NCI-H2196 (cell line): ENCODE data around the gene AP1M1.
A peak's percentile ranks its signal among the peaks of the same experiment; 100 is the strongest.
"Not testable (repeated sequence)": the region's sequence is repeated elsewhere in the genome, so short reads cannot be mapped to it uniquely, and the experiment has no call there.

Experiments used
- DNase-seq: peaks from one replicate; lab custom pipeline; 2025; ENCODE audit not compliant: unreplicated experiment; lab: John Stamatoyannopoulos, UW

Gene AP1M1

GRCh38 chr19:16197622-16198369 is at the start of gene AP1M1:
TSS of gene AP1M1 (plus strand) at chr19:16197911. CDS start at chr19:16198027, 116 bp downstream.
- DNase-seq: peak; percentile 98

GRCh38 chr19:16148443-16149229 is 49.1 kb upstream of the AP1M1 start:
- no peak for DNase-seq

GRCh38 chr19:16153582-16154336 is 44.0 kb upstream of the AP1M1 start:
- no peak for DNase-seq

GRCh38 chr19:16154557-16154956 is 43.2 kb upstream of the AP1M1 start:
- no peak for DNase-seq

GRCh38 chr19:16155128-16155527 is 42.6 kb upstream of the AP1M1 start:
- no peak for DNase-seq

GRCh38 chr19:16156904-16157303 is 40.8 kb upstream of the AP1M1 start:
- DNase-seq: no peak

- no peak for DNase-seq
Measured at GRCh38 chr19:16157601-16158000, 40.1 kb upstream of the AP1M1 start.

GRCh38 chr19:16159655-16160054 is 38.1 kb upstream of the AP1M1 start:
- no peak for DNase-seq

GRCh38 chr19:16160445-16160942 is 37.2 kb upstream of the AP1M1 start:
- DNase-seq: no peak

GRCh38 chr19:16160943-16161560 is 36.7 kb upstream of the AP1M1 start:
- no peak for DNase-seq

- DNase-seq: no peak
Measured at GRCh38 chr19:16161840-16162239, 35.9 kb upstream of the AP1M1 start.

- DNase-seq: no peak
Measured at GRCh38 chr19:16164222-16164890, 33.4 kb upstream of the AP1M1 start.

GRCh38 chr19:16166417-16166816 is 31.3 kb upstream of the AP1M1 start:
- no peak for DNase-seq

GRCh38 chr19:16167055-16167454 is 30.7 kb upstream of the AP1M1 start:
- DNase-seq: no peak

GRCh38 chr19:16168465-16169081 is 29.1 kb upstream of the AP1M1 start:
- DNase-seq: no peak

- DNase-seq: no peak
Measured at GRCh38 chr19:16170134-16170533, 27.6 kb upstream of the AP1M1 start.

GRCh38 chr19:16175954-16176353 is 21.8 kb upstream of the AP1M1 start:
- DNase-seq: no peak

GRCh38 chr19:16178866-16179265 is 18.8 kb upstream of the AP1M1 start:
- not testable (repeated sequence) for DNase-seq

GRCh38 chr19:16180611-16181010 is 17.1 kb upstream of the AP1M1 start:
- DNase-seq: no peak

GRCh38 chr19:16184665-16185122 is 13.0 kb upstream of the AP1M1 start:
- DNase-seq: no peak
